GM23338 (cell line): Measurements from ENCODE around the gene KRTAP13-1. TPM values are rescaled to one million over a fixed set of nuclear protein-coding genes. Genes with fewer than 3 reads are reported as not detected.

Experiments used
- ATAC-seq: fragments of 200-7000 bp; cut with Tn5 transposase; 3 replicates; pipeline ENCODE4 v1.9.1; 2020
- DNase-seq: peaks from one replicate; pipeline ENCODE4 v3.0.0-alpha.2; 2015; ENCODE audit warnings: low spot score
- H2AFZ ChIP-seq: fragments of 200-600 bp; sonication (generic); 2 replicates; pipeline ENCODE4 v1.8.0; 2016; ENCODE audit warnings: antibody characterized with exemption, mild to moderate bottlenecking, moderate library complexity
- H3F3A ChIP-seq: fragments of 200-600 bp; sonication (generic); replicated peaks from 2 replicates; pipeline ENCODE4 v1.8.0; 2017; ENCODE audit warnings: antibody characterized with exemption, mixed run types, low read depth
- H3K27ac ChIP-seq: fragments of 200-600 bp; sonication (generic); 2 replicates; pipeline ENCODE4 v1.6.1; 2016; ENCODE audit warnings: low read depth
- H3K27me3 ChIP-seq: fragments of 200-600 bp; sonication (generic); 2 replicates; pipeline ENCODE4 v1.8.0; 2016; ENCODE audit warnings: mild to moderate bottlenecking, mixed run types, moderate library complexity; ENCODE audit not compliant: insufficient read depth
- H3K36me3 ChIP-seq: fragments of 200-600 bp; sonication (generic); 2 replicates; pipeline ENCODE4 v1.8.0; 2016; ENCODE audit warnings: mild to moderate bottlenecking; ENCODE audit not compliant: insufficient read depth
- H3K4me1 ChIP-seq: fragments of 200-600 bp; sonication (generic); 2 replicates; pipeline ENCODE4 v1.8.0; 2016; ENCODE audit warnings: mild to moderate bottlenecking, moderate library complexity; ENCODE audit not compliant: insufficient read depth
- H3K4me2 ChIP-seq: fragments of 200-600 bp; sonication (generic); 2 replicates; pipeline ENCODE4 v1.7.1; 2017; ENCODE audit warnings: mixed run types
- H3K4me3 ChIP-seq: fragments of 200-600 bp; sonication (generic); 2 replicates; pipeline ENCODE4 v1.6.1; 2016; ENCODE audit warnings: mixed run types
- H3K79me2 ChIP-seq: fragments of 200-600 bp; sonication (generic); replicated peaks from 2 replicates; pipeline ENCODE4 v1.8.0; 2017; ENCODE audit warnings: mild to moderate bottlenecking; ENCODE audit not compliant: insufficient read depth
- H3K9me2 ChIP-seq: fragments of 200-600 bp; sonication (generic); 2 replicates; pipeline ENCODE4 v1.8.0; 2017; ENCODE audit not compliant: insufficient read depth
- H4K20me1 ChIP-seq: fragments of 200-600 bp; sonication (generic); replicated peaks from 2 replicates; pipeline ENCODE4 v1.8.0; 2017; ENCODE audit warnings: mild to moderate bottlenecking; ENCODE audit not compliant: insufficient read depth
- H3K27ac Mint-ChIP-seq: 2 replicates; pipeline ENCODE4 v1.8.0; 2020; ENCODE audit warnings: inconsistent platforms, mild to moderate bottlenecking, moderate library complexity, mixed read lengths
- H3K27me3 Mint-ChIP-seq: 3 replicates; pipeline ENCODE4 v1.8.0; 2022; ENCODE audit warnings: low read depth, mild to moderate bottlenecking, moderate library complexity, mixed read lengths, inconsistent platforms; ENCODE audit not compliant: insufficient read depth, poor library complexity
- H3K36me3 Mint-ChIP-seq: 3 replicates; pipeline ENCODE4 v1.8.0; 2021; ENCODE audit warnings: low read depth, mild to moderate bottlenecking, inconsistent platforms, moderate library complexity, mixed read lengths
- H3K4me1 Mint-ChIP-seq: 3 replicates; pipeline ENCODE4 v1.8.0; 2020; ENCODE audit warnings: mild to moderate bottlenecking, inconsistent platforms, mixed read lengths
- H3K4me3 Mint-ChIP-seq: 3 replicates; pipeline ENCODE4 v1.8.0; 2021; ENCODE audit warnings: moderate library complexity, mild to moderate bottlenecking, inconsistent platforms, mixed read lengths
- H3K9me3 Mint-ChIP-seq: 3 replicates; pipeline ENCODE4 v1.8.0; 2020; ENCODE audit warnings: moderate library complexity, mild to moderate bottlenecking, inconsistent platforms, mixed read lengths
- EZH2 ChIP-seq: fragments of 200-600 bp; sonication (generic); IDR thresholded peaks from one replicate; pipeline ENCODE4 v1.8.0; 2017; ENCODE audit warnings: antibody characterized with exemption, mild to moderate bottlenecking, low read depth; ENCODE audit not compliant: unreplicated experiment
- EZH2phosphoT487 ChIP-seq: fragments of 200-600 bp; sonication (generic); IDR thresholded peaks from one replicate; pipeline ENCODE4 v1.8.1; 2018; ENCODE audit warnings: antibody characterized with exemption; ENCODE audit not compliant: unreplicated experiment
- JUNB ChIP-seq: IDR thresholded peaks from one replicate; pipeline ENCODE4 v1.6.1; 2016; ENCODE audit warnings: antibody characterized with exemption; ENCODE audit not compliant: unreplicated experiment
- NANOG ChIP-seq: IDR thresholded peaks from 2 replicates; pipeline ENCODE4 v1.6.1; 2016; ENCODE audit warnings: antibody characterized with exemption, borderline replicate concordance
- POLR2AphosphoS5 ChIP-seq: IDR thresholded peaks from 2 replicates; pipeline ENCODE4 v1.6.1; 2016; ENCODE audit warnings: antibody characterized with exemption, low read depth
- ZNF114 ChIP-seq: fragments of 250-450 bp; sonication (Bioruptor Pico); IDR thresholded peaks from 2 replicates; pipeline ENCODE4 v1.5.0; 2020; ENCODE audit warnings: mild to moderate bottlenecking, moderate library complexity
- ZNF331 ChIP-seq: fragments of 250-450 bp; sonication (Bioruptor Pico); IDR thresholded peaks from 2 replicates; pipeline ENCODE4 v1.5.0; 2020; ENCODE audit warnings: low read depth, mild to moderate bottlenecking, moderate library complexity
- polyA plus RNA-seq: library from polyadenylated mRNA; unstranded; fragments of >200 nt; fragmentation: Nextera tagmentation; extraction: Ambion mirVana; gene quantifications from 2 replicates; pipeline ENCODE4 v1.2.1, GENCODE V29; 2016
- total RNA-seq: library from RNA; depleted of rRNA; stranded (reverse); fragments of >200 nt; shearing (Covaris generic); gene quantifications from 2 replicates; pipeline ENCODE4 v1.2.3, GENCODE V29; 2014
- TF ChIP-seq, protein P1 (sequence below): IDR thresholded peaks from one replicate; pipeline ENCODE4 v1.6.1; 2018; ENCODE audit warnings: antibody characterized with exemption; ENCODE audit not compliant: unreplicated experiment
- TF ChIP-seq, protein P2 (sequence below), 2 experiments: fragments of 200-600 bp in 1 of 2; sonication (generic) in 1 of 2; conservative IDR thresholded peaks; 2 replicates each; pipeline versions ENCODE4 v1.5.1 to v1.6.1; 2016 to 2017; ENCODE audit warnings: antibody characterized with exemption in 2 of 2, low read depth in 2 of 2, mild to moderate bottlenecking in 2 of 2, moderate library complexity in 1 of 2
- TF ChIP-seq, protein P3 (sequence below): fragments of 250-450 bp; sonication (Bioruptor Pico); IDR thresholded peaks from 2 replicates; pipeline ENCODE4 v1.5.0; 2020; ENCODE audit warnings: mild to moderate bottlenecking, moderate library complexity

Gene KRTAP13-1
- total and polyA plus RNA-seq, 2 experiments from 2014 or later: not detected

DNA sequence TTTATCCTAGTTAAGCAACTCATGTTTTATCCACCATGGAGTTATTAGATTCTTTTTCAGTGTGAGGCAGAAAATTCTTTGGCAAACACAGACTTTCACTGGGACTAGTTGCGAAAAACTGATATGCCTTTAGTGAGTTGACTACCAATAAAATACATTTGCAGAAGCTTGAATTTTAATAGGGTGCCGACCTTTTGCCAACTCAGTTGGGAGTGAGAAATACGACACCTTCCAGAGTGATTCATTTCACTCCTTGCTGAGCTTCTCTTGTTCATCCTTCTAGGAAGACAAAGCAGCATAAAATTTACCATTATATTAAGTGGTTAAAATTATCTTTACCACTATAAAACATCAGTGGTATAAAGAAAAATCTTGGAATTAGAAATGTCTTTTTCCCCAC, 46.3 kb upstream of the KRTAP13-1 start (continued):
- TF ChIP-seq, protein P1, sequence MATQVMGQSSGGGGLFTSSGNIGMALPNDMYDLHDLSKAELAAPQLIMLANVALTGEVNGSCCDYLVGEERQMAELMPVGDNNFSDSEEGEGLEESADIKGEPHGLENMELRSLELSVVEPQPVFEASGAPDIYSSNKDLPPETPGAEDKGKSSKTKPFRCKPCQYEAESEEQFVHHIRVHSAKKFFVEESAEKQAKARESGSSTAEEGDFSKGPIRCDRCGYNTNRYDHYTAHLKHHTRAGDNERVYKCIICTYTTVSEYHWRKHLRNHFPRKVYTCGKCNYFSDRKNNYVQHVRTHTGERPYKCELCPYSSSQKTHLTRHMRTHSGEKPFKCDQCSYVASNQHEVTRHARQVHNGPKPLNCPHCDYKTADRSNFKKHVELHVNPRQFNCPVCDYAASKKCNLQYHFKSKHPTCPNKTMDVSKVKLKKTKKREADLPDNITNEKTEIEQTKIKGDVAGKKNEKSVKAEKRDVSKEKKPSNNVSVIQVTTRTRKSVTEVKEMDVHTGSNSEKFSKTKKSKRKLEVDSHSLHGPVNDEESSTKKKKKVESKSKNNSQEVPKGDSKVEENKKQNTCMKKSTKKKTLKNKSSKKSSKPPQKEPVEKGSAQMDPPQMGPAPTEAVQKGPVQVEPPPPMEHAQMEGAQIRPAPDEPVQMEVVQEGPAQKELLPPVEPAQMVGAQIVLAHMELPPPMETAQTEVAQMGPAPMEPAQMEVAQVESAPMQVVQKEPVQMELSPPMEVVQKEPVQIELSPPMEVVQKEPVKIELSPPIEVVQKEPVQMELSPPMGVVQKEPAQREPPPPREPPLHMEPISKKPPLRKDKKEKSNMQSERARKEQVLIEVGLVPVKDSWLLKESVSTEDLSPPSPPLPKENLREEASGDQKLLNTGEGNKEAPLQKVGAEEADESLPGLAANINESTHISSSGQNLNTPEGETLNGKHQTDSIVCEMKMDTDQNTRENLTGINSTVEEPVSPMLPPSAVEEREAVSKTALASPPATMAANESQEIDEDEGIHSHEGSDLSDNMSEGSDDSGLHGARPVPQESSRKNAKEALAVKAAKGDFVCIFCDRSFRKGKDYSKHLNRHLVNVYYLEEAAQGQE: no peak
- TF ChIP-seq EZH2 (no peak), POLR2AphosphoS5 (no peak), ZNF114 (CRISPR knock-in tag) (no peak)
- TF ChIP-seq, protein P2, sequence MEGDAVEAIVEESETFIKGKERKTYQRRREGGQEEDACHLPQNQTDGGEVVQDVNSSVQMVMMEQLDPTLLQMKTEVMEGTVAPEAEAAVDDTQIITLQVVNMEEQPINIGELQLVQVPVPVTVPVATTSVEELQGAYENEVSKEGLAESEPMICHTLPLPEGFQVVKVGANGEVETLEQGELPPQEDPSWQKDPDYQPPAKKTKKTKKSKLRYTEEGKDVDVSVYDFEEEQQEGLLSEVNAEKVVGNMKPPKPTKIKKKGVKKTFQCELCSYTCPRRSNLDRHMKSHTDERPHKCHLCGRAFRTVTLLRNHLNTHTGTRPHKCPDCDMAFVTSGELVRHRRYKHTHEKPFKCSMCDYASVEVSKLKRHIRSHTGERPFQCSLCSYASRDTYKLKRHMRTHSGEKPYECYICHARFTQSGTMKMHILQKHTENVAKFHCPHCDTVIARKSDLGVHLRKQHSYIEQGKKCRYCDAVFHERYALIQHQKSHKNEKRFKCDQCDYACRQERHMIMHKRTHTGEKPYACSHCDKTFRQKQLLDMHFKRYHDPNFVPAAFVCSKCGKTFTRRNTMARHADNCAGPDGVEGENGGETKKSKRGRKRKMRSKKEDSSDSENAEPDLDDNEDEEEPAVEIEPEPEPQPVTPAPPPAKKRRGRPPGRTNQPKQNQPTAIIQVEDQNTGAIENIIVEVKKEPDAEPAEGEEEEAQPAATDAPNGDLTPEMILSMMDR (conservative IDR thresholded peaks at IDR 0.05; ENCODE audit: low read depth in 2 of 2): no peak

DNA sequence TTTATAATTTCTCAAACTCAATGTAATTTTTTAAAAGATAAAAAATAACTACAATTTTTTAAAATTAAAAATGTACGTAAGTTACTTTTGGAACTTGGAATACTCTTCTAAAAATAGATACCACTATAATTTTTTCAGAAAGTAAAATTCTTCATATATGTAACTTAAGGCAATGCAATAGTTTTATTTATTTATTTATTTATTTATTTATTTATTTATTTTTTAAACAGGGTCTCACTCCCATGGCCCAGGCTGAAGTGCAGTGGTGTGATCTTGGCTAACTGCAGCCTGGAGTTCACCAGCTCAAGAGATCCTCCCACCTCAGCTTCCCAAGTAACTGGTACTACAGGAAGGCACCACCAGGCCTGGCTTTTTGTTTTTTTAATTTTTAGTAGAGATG, 44.3 kb upstream of the KRTAP13-1 start:
- Mint-ChIP-seq H3K27me3 (no peaks in the 10 kb centered on the region), H3K9me3 (no peaks in the 10 kb centered on the region), H3K4me1 (peaks cover 17% of the 10 kb centered on the region), H3K36me3 (no peaks in the 10 kb centered on the region), H3K27ac (no peak overlapping the region), H3K4me3 (no peak overlapping the region)
- H3K9me2 ChIP-seq: peaks cover 2% of the 10 kb centered on the region; the same call in 1 of the 2 replicates
- no peak for ATAC-seq
- peaks cover 16% of the 10 kb centered on the region for H3K4me1 ChIP-seq
- H3K4me3 ChIP-seq: no peak overlapping the region
- H3K79me2 ChIP-seq: no peaks in the 10 kb centered on the region
- no peak overlapping the region for H3K4me2 ChIP-seq
- H3K36me3 ChIP-seq: no peaks in the 10 kb centered on the region
- H3K27me3 ChIP-seq: no peaks in the 10 kb centered on the region
- no peaks in the 10 kb centered on the region for H4K20me1 ChIP-seq
- DNase-seq: no peak
- H2AFZ ChIP-seq: no peak overlapping the region
- no peaks in the 10 kb centered on the region for H3F3A ChIP-seq
- H3K27ac ChIP-seq: no peak overlapping the region
- TF ChIP-seq ZNF331 (no peak), EZH2phosphoT487 (no peak), NANOG (no peak), ZNF114 (CRISPR knock-in tag) (no peak), JUNB (no peak)
- TF ChIP-seq, protein P3, sequence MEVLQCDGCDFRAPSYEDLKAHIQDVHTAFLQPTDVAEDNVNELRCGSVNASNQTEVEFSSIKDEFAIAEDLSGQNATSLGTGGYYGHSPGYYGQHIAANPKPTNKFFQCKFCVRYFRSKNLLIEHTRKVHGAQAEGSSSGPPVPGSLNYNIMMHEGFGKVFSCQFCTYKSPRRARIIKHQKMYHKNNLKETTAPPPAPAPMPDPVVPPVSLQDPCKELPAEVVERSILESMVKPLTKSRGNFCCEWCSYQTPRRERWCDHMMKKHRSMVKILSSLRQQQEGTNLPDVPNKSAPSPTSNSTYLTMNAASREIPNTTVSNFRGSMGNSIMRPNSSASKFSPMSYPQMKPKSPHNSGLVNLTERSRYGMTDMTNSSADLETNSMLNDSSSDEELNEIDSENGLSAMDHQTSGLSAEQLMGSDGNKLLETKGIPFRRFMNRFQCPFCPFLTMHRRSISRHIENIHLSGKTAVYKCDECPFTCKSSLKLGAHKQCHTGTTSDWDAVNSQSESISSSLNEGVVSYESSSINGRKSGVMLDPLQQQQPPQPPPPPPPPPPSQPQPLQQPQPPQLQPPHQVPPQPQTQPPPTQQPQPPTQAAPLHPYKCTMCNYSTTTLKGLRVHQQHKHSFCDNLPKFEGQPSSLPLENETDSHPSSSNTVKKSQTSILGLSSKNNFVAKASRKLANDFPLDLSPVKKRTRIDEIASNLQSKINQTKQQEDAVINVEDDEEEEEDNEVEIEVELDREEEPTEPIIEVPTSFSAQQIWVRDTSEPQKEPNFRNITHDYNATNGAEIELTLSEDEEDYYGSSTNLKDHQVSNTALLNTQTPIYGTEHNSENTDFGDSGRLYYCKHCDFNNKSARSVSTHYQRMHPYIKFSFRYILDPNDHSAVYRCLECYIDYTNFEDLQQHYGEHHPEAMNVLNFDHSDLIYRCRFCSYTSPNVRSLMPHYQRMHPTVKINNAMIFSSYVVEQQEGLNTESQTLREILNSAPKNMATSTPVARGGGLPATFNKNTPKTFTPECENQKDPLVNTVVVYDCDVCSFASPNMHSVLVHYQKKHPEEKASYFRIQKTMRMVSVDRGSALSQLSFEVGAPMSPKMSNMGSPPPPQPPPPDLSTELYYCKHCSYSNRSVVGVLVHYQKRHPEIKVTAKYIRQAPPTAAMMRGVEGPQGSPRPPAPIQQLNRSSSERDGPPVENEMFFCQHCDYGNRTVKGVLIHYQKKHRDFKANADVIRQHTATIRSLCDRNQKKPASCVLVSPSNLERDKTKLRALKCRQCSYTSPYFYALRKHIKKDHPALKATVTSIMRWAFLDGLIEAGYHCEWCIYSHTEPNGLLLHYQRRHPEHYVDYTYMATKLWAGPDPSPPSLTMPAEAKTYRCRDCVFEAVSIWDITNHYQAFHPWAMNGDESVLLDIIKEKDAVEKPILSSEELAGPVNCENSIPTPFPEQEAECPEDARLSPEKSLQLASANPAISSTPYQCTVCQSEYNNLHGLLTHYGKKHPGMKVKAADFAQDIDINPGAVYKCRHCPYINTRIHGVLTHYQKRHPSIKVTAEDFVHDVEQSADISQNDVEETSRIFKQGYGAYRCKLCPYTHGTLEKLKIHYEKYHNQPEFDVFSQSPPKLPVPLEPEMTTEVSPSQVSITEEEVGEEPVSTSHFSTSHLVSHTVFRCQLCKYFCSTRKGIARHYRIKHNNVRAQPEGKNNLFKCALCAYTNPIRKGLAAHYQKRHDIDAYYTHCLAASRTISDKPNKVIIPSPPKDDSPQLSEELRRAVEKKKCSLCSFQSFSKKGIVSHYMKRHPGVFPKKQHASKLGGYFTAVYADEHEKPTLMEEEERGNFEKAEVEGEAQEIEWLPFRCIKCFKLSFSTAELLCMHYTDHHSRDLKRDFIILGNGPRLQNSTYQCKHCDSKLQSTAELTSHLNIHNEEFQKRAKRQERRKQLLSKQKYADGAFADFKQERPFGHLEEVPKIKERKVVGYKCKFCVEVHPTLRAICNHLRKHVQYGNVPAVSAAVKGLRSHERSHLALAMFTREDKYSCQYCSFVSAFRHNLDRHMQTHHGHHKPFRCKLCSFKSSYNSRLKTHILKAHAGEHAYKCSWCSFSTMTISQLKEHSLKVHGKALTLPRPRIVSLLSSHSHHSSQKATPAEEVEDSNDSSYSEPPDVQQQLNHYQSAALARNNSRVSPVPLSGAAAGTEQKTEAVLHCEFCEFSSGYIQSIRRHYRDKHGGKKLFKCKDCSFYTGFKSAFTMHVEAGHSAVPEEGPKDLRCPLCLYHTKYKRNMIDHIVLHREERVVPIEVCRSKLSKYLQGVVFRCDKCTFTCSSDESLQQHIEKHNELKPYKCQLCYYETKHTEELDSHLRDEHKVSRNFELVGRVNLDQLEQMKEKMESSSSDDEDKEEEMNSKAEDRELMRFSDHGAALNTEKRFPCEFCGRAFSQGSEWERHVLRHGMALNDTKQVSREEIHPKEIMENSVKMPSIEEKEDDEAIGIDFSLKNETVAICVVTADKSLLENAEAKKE: no peak
- TF ChIP-seq, protein P2 (conservative IDR thresholded peaks at IDR 0.05; ENCODE audit: low read depth in 2 of 2): no peak
